GM12892 (cell line): ENCODE measurements around the gene CLIC5.

Experiments used
- POLR2A ChIP-seq: IDR thresholded peaks from 2 replicates; pipeline ENCODE4 v1.6.1; 2011; ENCODE audit warnings: low read depth, low read length, control low read depth
- POLR2AphosphoS5 ChIP-seq: IDR thresholded peaks from 2 replicates; pipeline ENCODE4 v1.6.1; 2011; ENCODE audit warnings: low read depth, low read length, control low read depth
- TAF1 ChIP-seq: IDR thresholded peaks from 2 replicates; pipeline ENCODE4 v1.6.1; 2011; ENCODE audit warnings: low read depth, mild to moderate bottlenecking, control low read depth, low read length, borderline replicate concordance

DNA sequence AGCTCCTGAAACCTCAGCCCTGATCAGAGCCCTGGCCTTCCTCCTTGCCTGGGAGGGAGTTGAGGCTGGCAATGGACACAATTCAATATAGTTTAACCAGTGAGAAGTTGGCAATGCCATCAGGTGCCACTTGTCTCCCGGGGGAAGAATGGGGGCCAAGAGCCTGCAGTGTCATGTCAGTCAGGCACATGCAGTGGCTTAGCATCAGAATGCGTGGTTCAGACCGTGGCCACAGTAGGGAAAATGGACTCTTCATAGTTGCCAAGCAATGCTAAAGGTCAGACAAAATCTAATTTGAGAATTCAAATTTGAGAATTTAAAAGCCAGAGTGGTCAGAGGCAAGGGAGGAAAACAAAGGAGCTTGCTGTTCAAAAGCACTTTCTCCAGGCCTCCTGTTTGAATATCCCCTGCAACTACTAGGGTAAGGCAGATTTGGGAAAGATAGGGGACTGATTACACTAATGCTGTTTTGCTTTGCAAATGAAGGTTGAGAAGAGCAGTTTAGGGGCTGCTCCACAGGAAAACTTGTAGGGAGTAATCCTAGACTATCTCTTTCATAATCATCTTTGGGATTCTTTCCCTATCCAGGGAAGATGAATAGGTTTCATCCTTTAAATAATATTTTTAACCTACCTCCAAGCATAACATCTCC lies 33.1 kb upstream of the CLIC5 start:
- TF ChIP-seq POLR2AphosphoS5 (no peak), POLR2A (no peak), TAF1 (no peak)
